ENCODE data around the gene CDC42SE2. TPM values are rescaled to one million over a fixed set of nuclear protein-coding genes. Genes with fewer than 3 reads are reported as not detected.

The CDC42SE2 gene
- polyA plus RNA-seq, 3 donors = 34.4 to 135 (median 92.6) TPM

- H3K36me3 Mint-ChIP-seq = no peaks in the 10 kb centered on the region
- no peak for DNase-seq
- H3K79me2 ChIP-seq (ENCODE audit: insufficient read depth, low read length) = no peaks in the 10 kb centered on the region
- no peaks in the 10 kb centered on the region for H3K36me3 ChIP-seq (replicated peaks in 1 of 2; ENCODE audit: control insufficient read depth in 1 of 2, insufficient read depth in 2 of 2, low read length in 2 of 2)
- H4K20me1 ChIP-seq (ENCODE audit: insufficient read depth, low read length) = no peaks in the 10 kb centered on the region
- intact Hi-C loops (cut with micrococcal nuclease) = no loop called here
- H3K27me3 Mint-ChIP-seq (ENCODE audit: low read depth in 3 of 3) = peaks cover 0 to 5% (median 0%) of the 10 kb centered on the region in 3 donors
- no peaks in the 10 kb centered on the region for H3K27me3 ChIP-seq (ENCODE audit: control insufficient read depth in 2 of 2, insufficient read depth in 2 of 2, low read length in 2 of 2)
- H3K4me3 Mint-ChIP-seq = no peak overlapping the region
- no peak overlapping the region for H3K27ac ChIP-seq (ENCODE audit: low read depth in 1 of 2, low read length in 2 of 2)
- no peak overlapping the region for H2AFZ ChIP-seq (ENCODE audit: insufficient read depth, low read depth, low read length, poor library complexity, severe bottlenecking)
- H3K9ac ChIP-seq (ENCODE audit: insufficient read depth, low read length, poor library complexity, severe bottlenecking) = no peak overlapping the region
- H3K4me1 Mint-ChIP-seq = peaks cover 17% of the 10 kb centered on the region
- no peak overlapping the region for H3K27ac Mint-ChIP-seq
- H3K9me3 ChIP-seq (replicated peaks in 1 of 2; ENCODE audit: control insufficient read depth in 1 of 2, insufficient read depth in 1 of 2, low read length in 2 of 2) = peaks cover 10 to 19% of the 10 kb centered on the region in 2 donors
- H3K4me2 ChIP-seq (replicated peaks; ENCODE audit: extremely low read depth, low read length, poor library complexity, severe bottlenecking) = no peak overlapping the region
- TF ChIP-seq CTCF (IDR thresholded peaks at IDR 0.05) = no peak
- peaks cover 12% of the 10 kb centered on the region in 2 donors for H3K4me1 ChIP-seq (ENCODE audit: control insufficient read depth in 1 of 2, insufficient read depth in 2 of 2, low read length in 2 of 2)
- H3K9me3 Mint-ChIP-seq = peaks cover 0 to 17% (median 11%) of the 10 kb centered on the region in 7 donors
- H3K4me3 ChIP-seq (replicated peaks in 1 of 3; ENCODE audit: low read depth in 2 of 3, low read length in 3 of 3) = no peak overlapping the region
Observed at GRCh38 chr5:131245312-131245711, 18.5 kb upstream of the CDC42SE2 start.

- Histone ChIP-seq H4K20me1 (ENCODE audit: insufficient read depth, low read length) (no peaks in the 10 kb centered on the region), H3K4me2 (replicated peaks; ENCODE audit: extremely low read depth, low read length, poor library complexity, severe bottlenecking) (no peak overlapping the region), H3K9me3 (replicated peaks in 1 of 2; ENCODE audit: control insufficient read depth in 1 of 2, insufficient read depth in 1 of 2, low read length in 2 of 2) (peaks cover 10 to 19% of the 10 kb centered on the region in 2 donors), H2AFZ (ENCODE audit: insufficient read depth, low read depth, low read length, poor library complexity, severe bottlenecking) (no peak overlapping the region), H3K9ac (ENCODE audit: insufficient read depth, low read length, poor library complexity, severe bottlenecking) (no peak overlapping the region), H3K36me3 (replicated peaks in 1 of 2; ENCODE audit: control insufficient read depth in 1 of 2, insufficient read depth in 2 of 2, low read length in 2 of 2) (no peaks in the 10 kb centered on the region), H3K4me1 (ENCODE audit: control insufficient read depth in 1 of 2, insufficient read depth in 2 of 2, low read length in 2 of 2) (peaks cover 17% of the 10 kb centered on the region in 2 donors), H3K27ac (ENCODE audit: low read depth in 1 of 2, low read length in 2 of 2) (no peak overlapping the region), H3K4me3 (replicated peaks in 1 of 3; ENCODE audit: low read depth in 2 of 3, low read length in 3 of 3) (no peak overlapping the region), H3K79me2 (ENCODE audit: insufficient read depth, low read length) (no peaks in the 10 kb centered on the region), H3K27me3 (ENCODE audit: control insufficient read depth in 2 of 2, insufficient read depth in 2 of 2, low read length in 2 of 2) (no peaks in the 10 kb centered on the region)
- no peak for TF ChIP-seq CTCF (IDR thresholded peaks at IDR 0.05)
- Mint-ChIP-seq H3K4me3 (no peak overlapping the region), H3K27ac (no peak overlapping the region), H3K9me3 (peaks cover 0 to 17% (median 10%) of the 10 kb centered on the region in 7 donors), H3K36me3 (no peaks in the 10 kb centered on the region), H3K4me1 (peaks cover 22% of the 10 kb centered on the region), H3K27me3 (ENCODE audit: low read depth in 3 of 3) (peaks cover 0 to 5% (median 0%) of the 10 kb centered on the region in 3 donors)
- intact Hi-C loops (cut with micrococcal nuclease) = no loop called here
- WGBS (ENCODE audit: insufficient coverage) = no CpG with 5 or more reads among the region's 2 CpGs
- DNase-seq = no peak
Observed at GRCh38 chr5:131245948-131246347, 17.9 kb upstream of the CDC42SE2 start.
